ES-I3 (cell line): ENCODE results near the gene PWWP2A.
"Not testable (repeated sequence)": the region's sequence is repeated elsewhere in the genome, so short reads cannot be mapped to it uniquely, and the experiment has no call there.

ENCODE experiments used
- H3K36me3 ChIP-seq: 2 replicates; pipeline ENCODE4 v1.6.1; 2013; ENCODE audit warnings: mild to moderate bottlenecking, low read length, control low read depth, moderate library complexity; ENCODE audit not compliant: insufficient read depth
- H3K4me1 ChIP-seq: 2 replicates; pipeline ENCODE4 v1.6.1; 2013; ENCODE audit warnings: mild to moderate bottlenecking, control low read depth, low read length; ENCODE audit not compliant: insufficient read depth
- H3K9ac ChIP-seq: 2 replicates; pipeline ENCODE4 v1.6.1; 2013; ENCODE audit warnings: low read depth, mild to moderate bottlenecking, low read length, moderate library complexity
- H3K9me3 ChIP-seq: 2 replicates; pipeline ENCODE4 v1.6.1; 2013; ENCODE audit warnings: mild to moderate bottlenecking, low read length, moderate library complexity; ENCODE audit not compliant: control insufficient read depth, insufficient read depth

The PWWP2A gene

DNA sequence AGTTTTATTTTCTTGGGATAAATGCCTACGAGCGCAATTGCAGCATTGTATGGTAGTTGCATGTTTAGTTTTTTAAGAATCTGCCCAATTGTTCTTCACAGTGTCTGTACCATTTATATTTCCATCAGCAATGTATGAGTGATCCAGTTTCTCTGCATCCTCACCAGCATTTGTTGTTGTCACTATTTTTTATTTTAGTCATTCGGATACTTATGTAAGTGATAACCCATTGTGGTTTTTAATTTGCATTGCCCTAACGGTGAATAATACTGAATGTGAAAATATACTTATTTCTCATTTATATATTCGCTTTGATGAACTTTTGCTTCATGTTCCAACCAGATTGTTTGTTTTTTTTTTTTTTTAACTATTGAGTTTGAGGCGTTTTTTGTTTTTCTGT is 33.7 kb upstream of the PWWP2A start:
- Histone ChIP-seq H3K9me3 (no peaks in the 10 kb centered on the region), H3K9ac (no peak overlapping the region), H3K36me3 (no peaks in the 10 kb centered on the region), H3K4me1 (no peaks in the 10 kb centered on the region)

DNA sequence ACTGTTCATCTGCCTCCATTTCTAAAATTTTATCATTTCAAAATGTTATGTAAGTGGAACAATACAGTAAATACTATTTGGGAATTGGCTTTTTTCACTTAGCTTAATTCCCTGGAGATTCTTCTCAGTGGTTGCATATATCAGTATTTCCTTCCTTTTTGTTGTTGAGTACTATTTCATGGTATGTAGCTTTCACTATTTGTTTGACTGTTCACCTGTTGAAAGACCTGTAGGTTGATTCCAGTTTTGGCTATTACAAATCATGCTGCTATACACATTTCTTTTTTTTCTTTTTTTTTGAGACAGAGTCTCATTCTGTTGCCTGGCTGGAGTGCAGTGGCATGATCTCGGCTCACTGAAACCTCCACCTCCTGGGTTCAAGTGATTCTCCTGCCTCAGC is 33.0 kb upstream of the PWWP2A start:
- H3K36me3 ChIP-seq: no peaks in the 10 kb centered on the region
- no peak overlapping the region for H3K9ac ChIP-seq
- no peaks in the 10 kb centered on the region for H3K9me3 ChIP-seq
- no peaks in the 10 kb centered on the region for H3K4me1 ChIP-seq

GRCh38 chr5:160151017-160151416 is 31.8 kb upstream of the PWWP2A start:
- Histone ChIP-seq H3K9me3 (no peaks in the 10 kb centered on the region), H3K4me1 (no peaks in the 10 kb centered on the region), H3K9ac (no peak overlapping the region), H3K36me3 (no peaks in the 10 kb centered on the region)

- Histone ChIP-seq H3K4me1 (no peaks in the 10 kb centered on the region), H3K9me3 (no peaks in the 10 kb centered on the region), H3K9ac (no peak overlapping the region), H3K36me3 (no peaks in the 10 kb centered on the region)
These were observed 31.1 kb upstream of the PWWP2A start for GRCh38 chr5:160150381-160150780.

GRCh38 chr5:160144436-160144835 is 25.2 kb upstream of the PWWP2A start:
- H3K9me3 ChIP-seq, H3K4me1 ChIP-seq, H3K9ac ChIP-seq, H3K36me3 ChIP-seq: not testable (repeated sequence)

DNA sequence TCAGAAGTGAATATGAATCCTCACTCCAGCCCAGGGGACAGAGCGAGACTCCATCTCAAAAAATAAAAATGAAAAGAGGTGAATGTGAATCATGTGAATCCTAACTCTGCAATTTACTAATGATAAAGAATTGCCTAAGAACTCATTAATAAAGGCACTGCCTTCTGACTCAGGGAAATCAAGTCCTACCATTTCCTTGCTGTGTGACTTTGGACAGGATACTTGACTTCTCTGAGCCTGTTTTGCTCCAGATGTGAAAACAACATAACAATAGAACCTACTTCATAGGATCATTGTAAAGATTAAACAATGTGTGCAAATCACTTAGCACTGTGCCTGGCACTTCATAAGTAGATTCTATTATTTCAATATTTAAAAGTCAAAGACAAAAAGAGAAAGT is 15.1 kb upstream of the PWWP2A start:
- peaks cover 7% of the 10 kb centered on the region; the same call in 1 of the 2 replicates for H3K4me1 ChIP-seq
- H3K36me3 ChIP-seq: no peaks in the 10 kb centered on the region
- H3K9me3 ChIP-seq: no peaks in the 10 kb centered on the region
- peak overlapping the region; percentile 22; the same call in 1 of the 2 replicates for H3K9ac ChIP-seq

GRCh38 chr5:160133918-160134304 is 14.7 kb upstream of the PWWP2A start:
- Histone ChIP-seq H3K9me3 (no peaks in the 10 kb centered on the region), H3K36me3 (no peaks in the 10 kb centered on the region), H3K9ac (peak overlapping the region; percentile 22; the same call in 1 of the 2 replicates), H3K4me1 (peaks cover 7% of the 10 kb centered on the region; the same call in 1 of the 2 replicates)

DNA sequence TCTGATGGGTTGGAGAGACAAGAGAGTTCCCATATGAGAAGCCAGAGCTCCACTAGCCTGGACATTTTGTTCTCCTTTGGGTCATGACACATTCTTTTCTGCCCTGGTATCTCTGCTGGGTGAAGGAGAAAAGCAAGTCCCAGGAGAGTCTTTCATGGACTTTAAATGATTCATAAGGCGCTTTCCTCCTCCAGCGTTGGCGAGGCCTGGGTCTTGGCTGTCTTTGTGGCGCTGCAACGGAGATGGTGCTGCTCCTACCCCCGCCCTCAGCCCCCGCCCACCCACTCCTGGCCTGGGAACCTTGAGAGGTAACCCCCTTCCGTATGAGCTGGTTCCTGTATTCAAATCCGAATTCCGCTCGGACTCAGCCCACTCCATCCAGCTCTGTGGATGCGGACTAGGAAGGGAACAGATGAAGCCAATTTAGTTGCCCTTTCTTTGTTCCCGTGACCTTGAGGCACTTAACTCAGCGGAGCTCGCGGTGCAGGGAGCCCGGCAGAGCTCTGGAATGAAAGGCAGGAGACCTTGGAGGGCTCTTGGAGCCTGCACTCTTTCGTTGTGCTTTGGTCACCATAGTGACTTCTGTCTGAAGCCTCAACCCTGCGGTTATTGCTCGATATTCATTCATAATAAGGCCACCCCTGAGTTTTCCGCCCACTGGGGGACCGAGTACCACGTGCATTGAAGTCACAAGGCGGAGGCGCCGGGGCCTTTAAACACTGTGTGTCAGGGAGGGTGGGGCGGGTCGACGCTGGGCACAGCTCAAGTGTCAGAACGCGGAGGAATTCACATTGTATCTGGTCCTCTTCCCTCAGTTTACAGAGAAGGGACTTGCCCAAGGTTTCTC is 14.0 kb upstream of the PWWP2A start:
- Histone ChIP-seq H3K4me1 (peaks cover 7% of the 10 kb centered on the region; the same call in 1 of the 2 replicates), H3K9ac (peak overlapping the region; percentile 47), H3K36me3 (no peaks in the 10 kb centered on the region), H3K9me3 (no peaks in the 10 kb centered on the region)

- H3K9me3 ChIP-seq: peaks cover 10% of the 10 kb centered on the region; the same call in 1 of the 2 replicates
- H3K4me1 ChIP-seq: peaks cover 7% of the 10 kb centered on the region; the same call in 1 of the 2 replicates
- no peak overlapping the region for H3K9ac ChIP-seq
- H3K36me3 ChIP-seq: no peaks in the 10 kb centered on the region
These were observed 10.6 kb upstream of the PWWP2A start for GRCh38 chr5:160129841-160130240.

DNA sequence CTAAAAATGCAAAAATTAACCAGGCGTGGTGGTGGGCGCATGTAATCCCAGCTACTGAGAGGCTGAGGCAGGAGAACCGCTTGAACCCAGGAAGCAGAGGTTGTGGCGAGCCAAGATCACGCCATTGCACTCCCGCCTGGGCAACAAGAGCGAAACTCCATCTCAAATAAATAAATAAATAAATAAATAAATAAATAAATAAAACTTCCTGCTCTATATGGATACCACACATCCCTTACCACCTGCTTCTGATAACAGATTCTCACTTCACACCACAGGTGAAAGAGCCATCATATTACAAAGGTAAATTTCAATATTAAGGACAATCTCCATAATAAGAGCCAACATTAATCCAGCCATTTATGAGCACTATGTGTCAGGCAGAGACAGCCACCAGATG is 9.4 kb upstream of the PWWP2A start:
- H3K9ac ChIP-seq: no peak overlapping the region
- peaks cover 7% of the 10 kb centered on the region; the same call in 1 of the 2 replicates for H3K4me1 ChIP-seq
- no peaks in the 10 kb centered on the region for H3K36me3 ChIP-seq
- H3K9me3 ChIP-seq: peaks cover 10% of the 10 kb centered on the region; the same call in 1 of the 2 replicates

GRCh38 chr5:160119905-160120266 is 636 bp upstream of the PWWP2A start:
- no peaks in the 10 kb centered on the region for H3K9me3 ChIP-seq
- peaks cover 6% of the 10 kb centered on the region; the same call in 1 of the 2 replicates for H3K4me1 ChIP-seq
- H3K9ac ChIP-seq: peak overlapping the region; percentile 54

DNA sequence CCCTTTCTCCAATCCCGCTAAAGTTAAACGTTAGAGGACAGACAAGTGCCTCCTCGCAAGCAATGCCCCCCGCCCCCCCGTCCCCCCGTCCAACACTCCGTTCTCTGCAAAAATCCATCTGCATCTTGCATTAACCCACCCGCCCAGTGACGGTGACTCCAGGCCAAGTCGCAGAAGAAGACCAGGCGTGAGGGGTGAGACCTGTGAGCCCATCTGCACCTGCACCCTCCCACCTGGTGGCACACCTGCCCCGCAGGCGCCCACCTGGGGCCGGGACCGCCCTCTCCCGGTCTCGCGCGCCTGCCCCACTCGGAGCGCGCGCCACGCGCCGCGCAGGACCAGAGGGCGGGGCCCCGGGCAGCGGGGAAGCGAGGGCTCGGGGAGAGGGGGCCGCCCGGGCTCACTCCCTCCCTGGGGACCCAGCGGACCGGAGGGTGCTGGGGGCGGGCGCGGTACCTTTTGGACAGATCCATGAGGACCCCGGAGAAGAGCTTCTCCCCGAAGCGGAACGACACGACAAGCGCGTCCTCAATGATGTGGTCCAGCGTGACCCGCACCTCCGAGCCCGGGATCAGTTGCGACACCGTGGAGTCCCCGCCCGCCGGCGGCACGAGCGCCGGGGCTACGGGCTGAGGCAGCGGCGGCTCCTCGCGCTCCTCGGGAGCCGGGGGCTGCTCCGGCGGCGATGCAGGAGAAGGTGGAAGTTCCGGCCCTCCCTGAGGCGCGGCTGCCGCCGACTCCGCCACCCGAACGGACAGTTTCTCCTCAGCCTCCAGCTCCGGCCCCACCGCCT is 705 bp downstream of the PWWP2A start:
- Histone ChIP-seq H3K9me3 (no peaks in the 10 kb centered on the region), H3K4me1 (peaks cover 6% of the 10 kb centered on the region; the same call in 1 of the 2 replicates), H3K36me3 (peaks cover 15% of the 10 kb centered on the region), H3K9ac (peak overlapping the region; percentile 95)

More at GRCh38 chr5:160119905-160120266, 636 bp upstream of the PWWP2A start:
- peaks cover 8% of the 10 kb centered on the region for H3K36me3 ChIP-seq

DNA sequence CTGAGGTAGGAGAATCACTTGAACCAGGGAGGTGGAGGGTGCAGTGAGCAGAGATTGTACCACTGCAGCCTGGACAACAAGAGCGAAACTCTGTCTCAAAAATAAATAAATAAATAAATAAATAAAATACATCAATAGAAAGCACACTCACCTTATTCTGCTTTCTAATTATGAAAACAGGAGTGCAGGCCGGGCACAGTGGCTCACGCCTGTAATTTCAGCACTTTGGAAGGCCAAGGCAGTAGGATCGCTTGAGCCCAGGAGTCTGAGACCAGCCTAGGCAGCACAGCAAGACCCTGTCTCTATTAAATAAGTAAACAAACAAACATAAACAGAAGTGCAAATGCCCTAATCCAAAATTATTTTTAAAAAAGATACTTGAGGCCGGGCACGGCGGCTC is 2.3 kb downstream of the PWWP2A start:
- H3K9ac ChIP-seq: no peak overlapping the region
- H3K4me1 ChIP-seq: peaks cover 6% of the 10 kb centered on the region; the same call in 1 of the 2 replicates
- peaks cover 25% of the 10 kb centered on the region for H3K36me3 ChIP-seq
- H3K9me3 ChIP-seq: no peaks in the 10 kb centered on the region

DNA sequence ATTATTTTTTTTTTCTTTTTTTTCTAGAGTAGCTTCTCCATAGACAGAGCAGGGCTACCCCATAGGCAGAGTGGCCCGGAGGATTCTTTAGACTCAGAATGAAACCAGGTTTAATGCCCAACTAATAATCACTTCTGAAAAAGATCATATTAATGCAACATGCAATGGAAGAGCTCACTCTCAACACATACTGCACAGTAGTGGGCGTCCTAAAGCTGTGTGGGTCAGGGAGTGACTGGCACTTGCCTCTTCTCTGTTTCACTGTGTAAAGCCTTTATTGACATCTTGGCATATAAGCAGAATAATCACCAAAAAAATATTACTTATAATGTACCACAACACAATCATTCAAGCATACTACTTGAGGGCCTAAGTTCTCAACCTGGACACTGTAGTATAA is 11.1 kb downstream of the PWWP2A start:
- Histone ChIP-seq H3K36me3 (peaks cover 13% of the 10 kb centered on the region), H3K9me3 (no peaks in the 10 kb centered on the region), H3K9ac (no peak overlapping the region), H3K4me1 (no peaks in the 10 kb centered on the region)
